SK-N-SH (cell line): Measurements from ENCODE around the gene CAPS. TPM values are rescaled to one million over a fixed set of nuclear protein-coding genes. Genes with fewer than 3 reads are reported as not detected.

Experiments used
- CTCF ChIA-PET: fragments of 300-600, 350-600 bp; formaldehyde crosslinking; extraction: SDS; loops from one replicate; lab custom pipeline; 2021; lab: Yijun Ruan, JAX
- POLR2A ChIA-PET: fragments of 350-600 bp; sonication (Branson Sonifier 250); formaldehyde crosslinking; extraction: SDS; loops from one replicate; lab custom pipeline; 2020; ENCODE audit warnings: antibody characterized with exemption, inconsistent platforms; lab: Yijun Ruan, JAX
- DNase-seq: peaks from one replicate; pipeline ENCODE4 v3.0.0; 2012
- H2AFZ ChIP-seq: fragments of 200-600 bp; sonication (generic); 2 replicates; pipeline ENCODE4 v1.8.1; 2016; ENCODE audit warnings: antibody characterized with exemption, mild to moderate bottlenecking, low read depth
- H3F3A ChIP-seq: fragments of 200-600 bp; sonication (generic); replicated peaks from 2 replicates; pipeline ENCODE3; 2016; ENCODE audit warnings: antibody characterized with exemption, mild to moderate bottlenecking; ENCODE audit not compliant: insufficient read depth
- H3K27ac ChIP-seq, 2 experiments: fragments of 200-500 bp in 1 of 2; fragments of 200-600 bp in 1 of 2; sonication (Bioruptor generic) in 1 of 2; sonication (generic), shearing (Covaris generic) in 1 of 2; 2 replicates each; pipeline versions ENCODE4 v1.5.1 to v1.6.1; 2014 to 2016; ENCODE audit warnings: low read depth in 2 of 2, inconsistent platforms in 1 of 2, low read length in 1 of 2, mild to moderate bottlenecking in 1 of 2, mixed read lengths in 1 of 2
- H3K27me3 ChIP-seq: fragments of 200-600 bp; sonication (generic), shearing (Covaris generic); 2 replicates; pipeline ENCODE4 v1.6.1; 2016; ENCODE audit warnings: mixed run types; ENCODE audit not compliant: insufficient read depth
- H3K36me3 ChIP-seq, 2 experiments: fragments of 200-500 bp in 1 of 2; fragments of 200-600 bp in 1 of 2; sonication (Bioruptor generic) in 1 of 2; sonication (generic) in 1 of 2; replicated peaks in 1 of 2; 2 replicates each; pipeline versions ENCODE3 to v1.5.1; 2014 to 2016; ENCODE audit warnings: low read length in 1 of 2, mild to moderate bottlenecking in 1 of 2; ENCODE audit not compliant: insufficient read depth in 2 of 2, control insufficient read depth in 1 of 2
- H3K4me1 ChIP-seq, 2 experiments: fragments of 200-500 bp in 1 of 2; fragments of 200-600 bp in 1 of 2; sonication (Bioruptor generic) in 1 of 2; sonication (generic), shearing (Covaris generic) in 1 of 2; 2 replicates each; pipeline versions ENCODE4 v1.5.1 to v1.6.1; 2014 to 2016; ENCODE audit warnings: low read depth in 1 of 2, low read length in 1 of 2, mixed run types in 1 of 2; ENCODE audit not compliant: insufficient read depth in 2 of 2, control insufficient read depth in 1 of 2
- H3K4me2 ChIP-seq: fragments of 200-600 bp; sonication (generic), shearing (Covaris generic); 2 replicates; pipeline ENCODE4 v1.6.1; 2017; ENCODE audit warnings: mixed run types
- H3K4me3 ChIP-seq, 2 experiments: fragments of 200-500 bp in 1 of 2; fragments of 200-600 bp in 1 of 2; sonication (Bioruptor generic) in 1 of 2; sonication (generic), shearing (Covaris generic) in 1 of 2; 2 replicates each; pipeline versions ENCODE4 v1.5.1 to v1.8.1; 2014 to 2016; ENCODE audit warnings: low read depth in 2 of 2, inconsistent platforms in 1 of 2, low read length in 1 of 2, mild to moderate bottlenecking in 1 of 2, mixed read lengths in 1 of 2, moderate library complexity in 1 of 2
- H3K79me2 ChIP-seq: fragments of 200-600 bp; sonication (generic); 2 replicates; pipeline ENCODE4 v1.8.1; 2017; ENCODE audit warnings: mild to moderate bottlenecking; ENCODE audit not compliant: insufficient read depth
- H3K9ac ChIP-seq: fragments of 200-600 bp; sonication (generic); 2 replicates; pipeline ENCODE4 v1.6.1; 2017; ENCODE audit warnings: mixed run types
- H3K9me2 ChIP-seq: fragments of 200-600 bp; sonication (generic); 2 replicates; pipeline ENCODE4 v1.6.1; 2017; ENCODE audit warnings: mixed run types
- H3K9me3 ChIP-seq: fragments of 200-600 bp; sonication (generic); 2 replicates; pipeline ENCODE4 v1.6.1; 2017; ENCODE audit warnings: mixed run types, mild to moderate bottlenecking, moderate library complexity
- H4K20me1 ChIP-seq: fragments of 200-600 bp; sonication (generic); 2 replicates; pipeline ENCODE4 v1.6.1; 2017; ENCODE audit warnings: mild to moderate bottlenecking, mixed run types; ENCODE audit not compliant: insufficient read depth
- ELF1 ChIP-seq: IDR thresholded peaks from 2 replicates; pipeline ENCODE4 v1.4.0; 2012
- EP300 ChIP-seq, 2 experiments: IDR thresholded peaks; 2 replicates each; pipeline versions ENCODE4 v1.4.0 to v1.6.1; 2012; ENCODE audit warnings: borderline replicate concordance in 1 of 2, low read depth in 1 of 2, low read length in 1 of 2
- FOSL2 ChIP-seq: IDR thresholded peaks from 2 replicates; pipeline ENCODE4 v1.4.0; 2012; ENCODE audit warnings: low read depth, mild to moderate bottlenecking, moderate library complexity, borderline replicate concordance
- FOXM1 ChIP-seq: IDR thresholded peaks from 2 replicates; pipeline ENCODE4 v1.4.0; 2012; ENCODE audit warnings: low read depth, mild to moderate bottlenecking
- MEF2A ChIP-seq: IDR thresholded peaks from 2 replicates; pipeline ENCODE4 v1.4.0; 2012; ENCODE audit warnings: low read depth, borderline replicate concordance
- NFIC ChIP-seq: IDR thresholded peaks from 2 replicates; pipeline ENCODE4 v1.4.0; 2012; ENCODE audit warnings: borderline replicate concordance
- RCOR1 ChIP-seq: fragments of 150-350 bp; IDR thresholded peaks from 2 replicates; pipeline ENCODE4 v1.6.1; 2017; ENCODE audit warnings: antibody characterized with exemption, low read length
- RFX5 ChIP-seq: IDR thresholded peaks from 2 replicates; pipeline ENCODE4 v1.6.1; 2012; ENCODE audit warnings: mild to moderate bottlenecking, improper control_type of control experiment, low read length
- RXRA ChIP-seq: IDR thresholded peaks from 2 replicates; pipeline ENCODE4 v1.4.0; 2012; ENCODE audit warnings: low read depth, mild to moderate bottlenecking, borderline replicate concordance
- SIN3A ChIP-seq: IDR thresholded peaks from 2 replicates; pipeline ENCODE4 v1.6.1; 2012; ENCODE audit warnings: low read depth, mild to moderate bottlenecking, low read length, moderate library complexity, borderline replicate concordance
- SMC3 ChIP-seq: IDR thresholded peaks from 2 replicates; pipeline ENCODE4 v1.6.1; 2012; ENCODE audit warnings: low read depth, low read length, improper control_type of control experiment
- TAF1 ChIP-seq: IDR thresholded peaks from 2 replicates; pipeline ENCODE4 v1.6.1; 2012; ENCODE audit warnings: low read depth, mild to moderate bottlenecking, low read length, moderate library complexity, borderline replicate concordance
- TCF12 ChIP-seq: IDR thresholded peaks from 2 replicates; pipeline ENCODE4 v1.4.0; 2012
- YY1 ChIP-seq: IDR thresholded peaks from 2 replicates; pipeline ENCODE4 v1.4.0; 2012; ENCODE audit warnings: low read depth, mild to moderate bottlenecking
- WGBS: methylation state at CpG from one replicate; pipeline ENCODE4 v1.1.6; 2017; ENCODE audit warnings: low lambda C conversion rate; 5-methylcytosine and 5-hydroxymethylcytosine counted together
- polyA plus RNA-seq, 3 experiments: library from polyadenylated mRNA; depleted of rRNA; stranded (reverse); fragments of >200 nt; gene quantifications; 2 replicates each; pipeline ENCODE4 v1.2.3, GENCODE V29; 2012
- TF ChIP-seq, protein P1 (sequence below): IDR thresholded peaks from 2 replicates; pipeline ENCODE4; 2012
- TF ChIP-seq, protein P2 (sequence below): fragments of 200-600 bp; sonication (generic); IDR thresholded peaks from 2 replicates; pipeline ENCODE4 v1.6.1; 2017; ENCODE audit warnings: antibody characterized with exemption, mild to moderate bottlenecking, moderate library complexity
- TF ChIP-seq, protein P3 (sequence below): IDR thresholded peaks from 2 replicates; pipeline ENCODE4 v1.6.1; 2012; ENCODE audit warnings: mild to moderate bottlenecking, low read depth, low read length, moderate library complexity
- TF ChIP-seq, protein P4 (sequence below): IDR thresholded peaks from 2 replicates; pipeline ENCODE4 v1.4.0; 2012; ENCODE audit warnings: low read depth, borderline replicate concordance

CAPS gene
- polyA plus RNA-seq, 1 of the 3 experiments (the other 2 are of a cell fraction), result 13.4 TPM

DNA sequence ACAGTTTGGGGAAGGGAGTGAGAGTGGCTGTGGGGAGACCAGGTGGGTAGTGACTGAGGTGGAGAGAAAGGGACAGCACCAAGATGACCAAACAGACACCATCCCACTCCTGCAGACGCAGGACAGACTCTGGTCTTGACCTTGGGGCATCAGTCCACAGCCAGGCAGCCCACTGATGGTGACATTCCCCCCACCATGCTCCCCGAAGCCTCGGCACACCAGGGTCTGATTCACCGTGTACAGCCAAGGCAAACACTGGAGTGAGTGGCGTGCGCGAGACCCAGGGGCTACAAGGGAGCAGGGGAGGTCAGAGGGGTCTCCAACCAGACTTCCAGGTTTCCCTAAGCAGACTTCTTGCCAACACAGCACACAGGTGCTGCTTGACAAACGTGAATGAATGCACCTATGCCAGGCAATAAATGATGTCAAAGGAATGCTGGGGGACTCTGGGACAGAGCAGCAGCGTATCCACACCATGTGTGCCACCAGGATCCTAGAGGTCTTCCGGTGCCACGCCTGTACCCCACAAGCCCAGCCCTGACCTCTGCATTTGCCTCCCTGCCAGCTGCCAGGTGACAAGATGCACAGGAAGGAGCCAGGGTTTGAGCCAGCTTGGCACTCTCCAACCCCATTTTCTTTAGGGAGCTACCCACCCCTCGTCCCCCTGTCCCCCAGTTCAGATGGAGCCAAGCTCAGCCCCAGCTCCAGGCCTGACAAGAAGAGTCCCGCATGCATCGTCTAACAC lies 45.4 kb downstream of the CAPS start:
- Histone ChIP-seq H4K20me1 (peaks cover 98% of the 10 kb centered on the region), H3F3A (no peaks in the 10 kb centered on the region), H3K4me3 (no peak overlapping the region), H3K4me2 (no peak overlapping the region), H3K27me3 (no peaks in the 10 kb centered on the region), H3K36me3 (no peaks in the 10 kb centered on the region), H3K9ac (no peak overlapping the region), H3K9me2 (no peaks in the 10 kb centered on the region), H3K4me1 (peaks cover 5 to 76% of the 10 kb centered on the region in 2 experiments; a peak in 3 of 4 replicates), H3K9me3 (no peaks in the 10 kb centered on the region), H3K27ac (peak overlapping the region in 1 of 2 experiments; percentile 88; a peak in 2 of 4 replicates), H2AFZ (no peak overlapping the region), H3K79me2 (peaks cover 99% of the 10 kb centered on the region)
- DNase-seq, result no peak
- ChIA-PET CTCF (interaction anchor here (1.1 to 2.3 kb wide), 7 partner anchors 9 to 155 kb away, joined by 3 to 18 read pairs (median 6); no protein-coding TSS in a partner anchor), POLR2A (interaction anchor here (0.7 to 1.2 kb wide), 3 partner anchors 19 to 24 kb away, joined by 4 read pairs; partner anchors contain the start of gene RANBP3)
- TF ChIP-seq, protein P1, sequence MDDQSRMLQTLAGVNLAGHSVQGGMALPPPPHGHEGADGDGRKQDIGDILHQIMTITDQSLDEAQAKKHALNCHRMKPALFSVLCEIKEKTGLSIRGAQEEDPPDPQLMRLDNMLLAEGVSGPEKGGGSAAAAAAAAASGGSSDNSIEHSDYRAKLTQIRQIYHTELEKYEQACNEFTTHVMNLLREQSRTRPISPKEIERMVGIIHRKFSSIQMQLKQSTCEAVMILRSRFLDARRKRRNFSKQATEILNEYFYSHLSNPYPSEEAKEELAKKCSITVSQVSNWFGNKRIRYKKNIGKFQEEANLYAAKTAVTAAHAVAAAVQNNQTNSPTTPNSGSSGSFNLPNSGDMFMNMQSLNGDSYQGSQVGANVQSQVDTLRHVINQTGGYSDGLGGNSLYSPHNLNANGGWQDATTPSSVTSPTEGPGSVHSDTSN, result no peak
- TF ChIP-seq, protein P2, sequence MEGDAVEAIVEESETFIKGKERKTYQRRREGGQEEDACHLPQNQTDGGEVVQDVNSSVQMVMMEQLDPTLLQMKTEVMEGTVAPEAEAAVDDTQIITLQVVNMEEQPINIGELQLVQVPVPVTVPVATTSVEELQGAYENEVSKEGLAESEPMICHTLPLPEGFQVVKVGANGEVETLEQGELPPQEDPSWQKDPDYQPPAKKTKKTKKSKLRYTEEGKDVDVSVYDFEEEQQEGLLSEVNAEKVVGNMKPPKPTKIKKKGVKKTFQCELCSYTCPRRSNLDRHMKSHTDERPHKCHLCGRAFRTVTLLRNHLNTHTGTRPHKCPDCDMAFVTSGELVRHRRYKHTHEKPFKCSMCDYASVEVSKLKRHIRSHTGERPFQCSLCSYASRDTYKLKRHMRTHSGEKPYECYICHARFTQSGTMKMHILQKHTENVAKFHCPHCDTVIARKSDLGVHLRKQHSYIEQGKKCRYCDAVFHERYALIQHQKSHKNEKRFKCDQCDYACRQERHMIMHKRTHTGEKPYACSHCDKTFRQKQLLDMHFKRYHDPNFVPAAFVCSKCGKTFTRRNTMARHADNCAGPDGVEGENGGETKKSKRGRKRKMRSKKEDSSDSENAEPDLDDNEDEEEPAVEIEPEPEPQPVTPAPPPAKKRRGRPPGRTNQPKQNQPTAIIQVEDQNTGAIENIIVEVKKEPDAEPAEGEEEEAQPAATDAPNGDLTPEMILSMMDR, result no peak
- TF ChIP-seq TCF12 (no peak), RCOR1 (no peak), SIN3A (no peak), FOXM1 (no peak), SMC3 (no peak), RFX5 (no peak), YY1 (no peak), EP300 (IDR thresholded peaks at IDR 0.05; ENCODE audit: borderline replicate concordance in 1 of 2, low read depth in 1 of 2, low read length in 1 of 2) (no peak), RXRA (no peak), FOSL2 (no peak), MEF2A (no peak), ELF1 (no peak), TAF1 (no peak), NFIC (no peak)
- TF ChIP-seq, protein P3, sequence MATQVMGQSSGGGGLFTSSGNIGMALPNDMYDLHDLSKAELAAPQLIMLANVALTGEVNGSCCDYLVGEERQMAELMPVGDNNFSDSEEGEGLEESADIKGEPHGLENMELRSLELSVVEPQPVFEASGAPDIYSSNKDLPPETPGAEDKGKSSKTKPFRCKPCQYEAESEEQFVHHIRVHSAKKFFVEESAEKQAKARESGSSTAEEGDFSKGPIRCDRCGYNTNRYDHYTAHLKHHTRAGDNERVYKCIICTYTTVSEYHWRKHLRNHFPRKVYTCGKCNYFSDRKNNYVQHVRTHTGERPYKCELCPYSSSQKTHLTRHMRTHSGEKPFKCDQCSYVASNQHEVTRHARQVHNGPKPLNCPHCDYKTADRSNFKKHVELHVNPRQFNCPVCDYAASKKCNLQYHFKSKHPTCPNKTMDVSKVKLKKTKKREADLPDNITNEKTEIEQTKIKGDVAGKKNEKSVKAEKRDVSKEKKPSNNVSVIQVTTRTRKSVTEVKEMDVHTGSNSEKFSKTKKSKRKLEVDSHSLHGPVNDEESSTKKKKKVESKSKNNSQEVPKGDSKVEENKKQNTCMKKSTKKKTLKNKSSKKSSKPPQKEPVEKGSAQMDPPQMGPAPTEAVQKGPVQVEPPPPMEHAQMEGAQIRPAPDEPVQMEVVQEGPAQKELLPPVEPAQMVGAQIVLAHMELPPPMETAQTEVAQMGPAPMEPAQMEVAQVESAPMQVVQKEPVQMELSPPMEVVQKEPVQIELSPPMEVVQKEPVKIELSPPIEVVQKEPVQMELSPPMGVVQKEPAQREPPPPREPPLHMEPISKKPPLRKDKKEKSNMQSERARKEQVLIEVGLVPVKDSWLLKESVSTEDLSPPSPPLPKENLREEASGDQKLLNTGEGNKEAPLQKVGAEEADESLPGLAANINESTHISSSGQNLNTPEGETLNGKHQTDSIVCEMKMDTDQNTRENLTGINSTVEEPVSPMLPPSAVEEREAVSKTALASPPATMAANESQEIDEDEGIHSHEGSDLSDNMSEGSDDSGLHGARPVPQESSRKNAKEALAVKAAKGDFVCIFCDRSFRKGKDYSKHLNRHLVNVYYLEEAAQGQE, result no peak
- TF ChIP-seq, protein P4, sequence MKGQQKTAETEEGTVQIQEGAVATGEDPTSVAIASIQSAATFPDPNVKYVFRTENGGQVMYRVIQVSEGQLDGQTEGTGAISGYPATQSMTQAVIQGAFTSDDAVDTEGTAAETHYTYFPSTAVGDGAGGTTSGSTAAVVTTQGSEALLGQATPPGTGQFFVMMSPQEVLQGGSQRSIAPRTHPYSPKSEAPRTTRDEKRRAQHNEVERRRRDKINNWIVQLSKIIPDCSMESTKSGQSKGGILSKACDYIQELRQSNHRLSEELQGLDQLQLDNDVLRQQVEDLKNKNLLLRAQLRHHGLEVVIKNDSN, result no peak
- WGBS, result 75% methylated on average over 4 of the region's 14 CpGs
